NCI-H2227 (cell line): Measurements from ENCODE around the gene PALLD.
"Not testable (repeated sequence)": the region's sequence is repeated elsewhere in the genome, so short reads cannot be mapped to it uniquely, and the experiment has no call there.

Experiments used
- DNase-seq: peaks from one replicate; lab custom pipeline; 2025; ENCODE audit not compliant: unreplicated experiment; lab: John Stamatoyannopoulos, UW

The PALLD gene

GRCh38 chr4:168496834-168497233, at the start of gene PALLD:
Gene PALLD (plus strand): TSS chr4:168497052.
- DNase-seq: no peak

GRCh38 chr4:168449063-168449462, 47.8 kb upstream of the PALLD start:
- not testable (repeated sequence) for DNase-seq

- no peak for DNase-seq
Measured at GRCh38 chr4:168449719-168450452, 47.0 kb upstream of the PALLD start.

- DNase-seq: no peak
Measured at GRCh38 chr4:168451331-168451730, 45.5 kb upstream of the PALLD start.

GRCh38 chr4:168451744-168452390, 45.0 kb upstream of the PALLD start:
- peak; percentile 4 for DNase-seq

- peak; percentile 76 for DNase-seq
Measured at GRCh38 chr4:168453146-168453545, 43.7 kb upstream of the PALLD start.

GRCh38 chr4:168458256-168458655, 38.6 kb upstream of the PALLD start:
- DNase-seq: not testable (repeated sequence)

GRCh38 chr4:168461821-168462220, 35.0 kb upstream of the PALLD start:
- no peak for DNase-seq

- DNase-seq: no peak
Measured at GRCh38 chr4:168472920-168473319, 23.9 kb upstream of the PALLD start.

GRCh38 chr4:168474660-168475320, 22.1 kb upstream of the PALLD start:
- no peak for DNase-seq

- DNase-seq: peak; percentile 14
Measured at GRCh38 chr4:168475745-168476144, 21.1 kb upstream of the PALLD start.

GRCh38 chr4:168478868-168479267, 18.0 kb upstream of the PALLD start:
- no peak for DNase-seq

- peak; percentile 33 for DNase-seq
Measured at GRCh38 chr4:168480931-168481611, 15.8 kb upstream of the PALLD start.

- no peak for DNase-seq
Measured at GRCh38 chr4:168483811-168484210, 13.0 kb upstream of the PALLD start.

- DNase-seq: no peak
Measured at GRCh38 chr4:168484626-168485025, 12.2 kb upstream of the PALLD start.

- no peak for DNase-seq
Measured at GRCh38 chr4:168485156-168485910, 11.5 kb upstream of the PALLD start.

- DNase-seq: no peak
Measured at GRCh38 chr4:168486912-168487281, 10.0 kb upstream of the PALLD start.

GRCh38 chr4:168487282-168488035, 9.4 kb upstream of the PALLD start:
- no peak for DNase-seq

GRCh38 chr4:168488869-168489274, 8.0 kb upstream of the PALLD start:
- DNase-seq: no peak

GRCh38 chr4:168489616-168490015, 7.2 kb upstream of the PALLD start:
- no peak for DNase-seq
